ENCODE results near the gene CORT. TPM values are rescaled to one million over a fixed set of nuclear protein-coding genes. Genes with fewer than 3 reads are reported as not detected.
"Not testable (repeated sequence)": the region's sequence is repeated elsewhere in the genome, so short reads cannot be mapped to it uniquely, and the experiment has no call there.

The CORT gene
- total and polyA plus RNA-seq, 11 donors, result 0.19 to 0.37 TPM; not detected in 9

- no peaks in the 10 kb centered on the region for H3K27me3 ChIP-seq
- WGBS, 4 donors, result 73 to 83% (median 80%) methylated on average over 6 of the region's 6 CpGs
- H3K36me3 ChIP-seq, result peaks cover 3 to 100% (median 98%) of the 10 kb centered on the region in 9 donors
- H3K27ac ChIP-seq, result peak overlapping the region in 3 of 12 donors; percentile 29 to 72 (median 31)
- DNase-seq (peak in 2 of 5 donors; percentile 32 to 34), ATAC-seq (peak in 3 of 4 donors; percentile 62 to 85 (median 65))
- H3K4me1 ChIP-seq, result peaks cover 0 to 25% (median 0%) of the 10 kb centered on the region in 12 donors
- intact Hi-C loops (cut with DNase I), result loop anchor here in 1 of 10 donors (5.0 kb wide), 1 partner anchor 33 kb away; no protein-coding TSS in a partner anchor
- H3K4me3 ChIP-seq, result peak overlapping the region in 1 of 12 donors; percentile 15
- no peaks in the 10 kb centered on the region for H3K9me3 ChIP-seq
- TF ChIP-seq CTCF (IDR thresholded peaks at IDR 0.05), result no peak
- no peak for TF ChIP-seq POLR2A (IDR thresholded peaks at IDR 0.05)
Measured at GRCh38 chr1:10415211-10415930, 34.5 kb upstream of the CORT start.

- Histone ChIP-seq H3K36me3 (peaks cover 3 to 100% (median 98%) of the 10 kb centered on the region in 9 donors), H3K27ac (peak overlapping the region in 2 of 12 donors; percentile 24 to 72), H3K4me1 (peaks cover 0 to 25% (median 0%) of the 10 kb centered on the region in 12 donors)
- H3K4me3 ChIP-seq, H3K9me3 ChIP-seq, H3K27me3 ChIP-seq, DNase-seq, ATAC-seq: not testable (repeated sequence)
- WGBS, 4 donors, result 92 to 99% (median 97%) methylated on average over 1 of the region's 1 CpG
- intact Hi-C loops (cut with DNase I), result loop anchor here in 1 of 10 donors (5.0 kb wide), 1 partner anchor 34 kb away; no protein-coding TSS in a partner anchor
Measured at GRCh38 chr1:10415967-10416366, 33.9 kb upstream of the CORT start.

- Histone ChIP-seq H3K36me3 (peaks cover 0 to 78% (median 72%) of the 10 kb centered on the region in 9 donors), H3K4me1 (peaks cover 0 to 24% (median 0%) of the 10 kb centered on the region in 12 donors)
- H3K27ac ChIP-seq, ATAC-seq, H3K4me3 ChIP-seq, H3K27me3 ChIP-seq, H3K9me3 ChIP-seq, DNase-seq: not testable (repeated sequence)
- intact Hi-C loops (cut with DNase I), result loop anchor here in 1 of 10 donors (5.0 kb wide), 1 partner anchor 36 kb away; no protein-coding TSS in a partner anchor
- 92 to 97% (median 96%) methylated on average over 8 of the region's 8 CpGs for WGBS, 4 donors
Measured at GRCh38 chr1:10418741-10419140, 31.1 kb upstream of the CORT start.

- no peak overlapping the region for H3K4me3 ChIP-seq
- WGBS, 4 donors, result 88 to 94% (median 90%) methylated on average over 15 of the region's 15 CpGs
- TF ChIP-seq POLR2A (IDR thresholded peaks at IDR 0.05), result no peak
- no peak for TF ChIP-seq CTCF (IDR thresholded peaks at IDR 0.05)
- no peaks in the 10 kb centered on the region for H3K9me3 ChIP-seq
- intact Hi-C loops (cut with DNase I), result loop anchor here in 1 of 10 donors (5.0 kb wide), 1 partner anchor 37 kb away; no protein-coding TSS in a partner anchor
- H3K36me3 ChIP-seq, result peaks cover 0 to 72% (median 66%) of the 10 kb centered on the region in 9 donors
- no peaks in the 10 kb centered on the region for H3K27me3 ChIP-seq
- no peak for ATAC-seq
- no peak for DNase-seq
- H3K27ac ChIP-seq, result no peak overlapping the region
- H3K4me1 ChIP-seq, result peaks cover 0 to 18% (median 0%) of the 10 kb centered on the region in 12 donors
Measured at GRCh38 chr1:10419351-10419750, 30.5 kb upstream of the CORT start.

- DNase-seq, result no peak
- ATAC-seq, result no peak
- TF ChIP-seq CTCF (IDR thresholded peaks at IDR 0.05) (no peak), POLR2A (IDR thresholded peaks at IDR 0.05) (no peak)
- no peaks in the 10 kb centered on the region for H3K27me3 ChIP-seq
- no peak overlapping the region for H3K27ac ChIP-seq
- H3K9me3 ChIP-seq, result no peaks in the 10 kb centered on the region
- WGBS, 4 donors, result 95 to 98% (median 97%) methylated on average over 2 to 5 of the region's 5 CpGs
- no peak overlapping the region for H3K4me3 ChIP-seq
- peaks cover 0 to 51% (median 45%) of the 10 kb centered on the region in 9 donors for H3K36me3 ChIP-seq
- intact Hi-C loops (cut with DNase I), result loop anchor here in 2 of 10 donors (10.0 kb wide), 2 partner anchors 477 to 797 kb away; partner anchors contain the start of genes LZIC (in 1 of the 2) and NMNAT1 (in 1 of the 2)
- H3K4me1 ChIP-seq, result no peaks in the 10 kb centered on the region
Measured at GRCh38 chr1:10421637-10422036, 28.2 kb upstream of the CORT start.
